Tongue (tissue), 3 donors: ENCODE measurements around the gene EPS8. TPM values are rescaled to one million over a fixed set of nuclear protein-coding genes. Genes with fewer than 3 reads are reported as not detected.

Source experiments
- DNase-seq: peaks from one replicate; pipeline ENCODE4 v3.0.0-alpha.2; 2015
- small RNA-seq: library from RNA; depleted of rRNA; stranded (forward); fragments of <200 nt; gene quantifications from one replicate; pipeline ENCODE3, GENCODE V24; 2014; ENCODE audit warnings: low replicate concordance
- total RNA-seq: library from RNA; depleted of rRNA; stranded (reverse); fragments of >200 nt; gene quantifications from one replicate; pipeline ENCODE4 v1.2.3, GENCODE V29; 2014

The EPS8 gene
- total RNA-seq, 1 donor from 2014 or later = 39.8 TPM

- DNase-seq = no peak
Measured at GRCh38 chr12:15600223-15600935, 188.8 kb downstream of the EPS8 start.

GRCh38 chr12:15599266-15600037, 189.7 kb downstream of the EPS8 start:
- DNase-seq = peak; percentile 76

DNA sequence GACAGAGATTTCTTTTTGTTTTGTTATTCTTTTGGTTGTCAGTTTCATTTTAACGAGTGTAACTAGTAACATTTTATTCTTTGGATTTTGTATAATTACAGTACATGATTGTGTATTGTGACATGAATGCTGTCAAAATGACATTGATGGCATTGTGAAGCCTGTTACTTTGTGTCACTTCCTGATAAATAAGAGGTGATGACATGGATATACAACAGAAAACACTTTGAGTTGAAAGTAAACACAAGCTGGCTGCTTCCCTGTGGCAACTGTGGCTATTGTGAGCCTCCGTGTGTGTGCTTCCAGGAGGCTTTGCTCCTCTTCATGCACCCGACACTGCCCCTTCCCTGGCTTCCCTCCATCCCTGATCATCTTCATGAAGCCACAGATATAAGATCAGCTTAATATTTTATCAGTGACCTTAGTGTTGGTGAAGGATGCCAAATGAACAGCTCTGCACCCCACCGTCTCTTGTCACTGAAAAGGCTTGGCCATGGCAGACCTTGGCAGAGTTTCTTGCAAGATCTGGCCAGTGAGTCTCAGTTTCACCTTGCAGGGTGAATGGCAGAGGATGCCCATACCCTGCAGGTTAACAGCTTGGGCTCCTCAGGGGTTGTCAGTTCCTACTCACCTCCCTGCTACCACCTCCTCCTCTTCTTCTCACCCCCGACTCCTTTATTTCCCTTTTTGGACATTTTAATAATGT, 191.9 kb downstream of the EPS8 start:
- no peak for DNase-seq

- no peak for DNase-seq
Measured at GRCh38 chr12:15596174-15596573, 193.0 kb downstream of the EPS8 start.

DNA sequence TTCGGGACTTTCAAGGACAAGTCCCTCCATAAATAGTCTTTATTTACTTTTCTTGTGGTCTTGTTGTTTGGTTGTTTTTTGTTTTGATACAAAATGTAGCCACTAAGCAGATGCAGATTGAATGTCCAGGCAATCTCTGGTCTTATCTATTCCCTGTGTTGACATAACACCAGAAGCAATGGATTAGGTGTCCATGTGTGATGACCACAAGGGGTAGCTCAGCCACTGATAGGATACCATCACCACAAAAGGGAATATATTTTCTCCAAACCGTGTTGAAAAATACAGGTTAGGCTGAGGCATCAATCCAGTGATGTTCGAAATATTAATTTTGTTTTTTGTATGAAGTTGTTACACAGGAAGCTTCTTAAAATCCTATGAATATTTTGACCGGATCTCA, 196.3 kb downstream of the EPS8 start:
- no peak for DNase-seq

DNA sequence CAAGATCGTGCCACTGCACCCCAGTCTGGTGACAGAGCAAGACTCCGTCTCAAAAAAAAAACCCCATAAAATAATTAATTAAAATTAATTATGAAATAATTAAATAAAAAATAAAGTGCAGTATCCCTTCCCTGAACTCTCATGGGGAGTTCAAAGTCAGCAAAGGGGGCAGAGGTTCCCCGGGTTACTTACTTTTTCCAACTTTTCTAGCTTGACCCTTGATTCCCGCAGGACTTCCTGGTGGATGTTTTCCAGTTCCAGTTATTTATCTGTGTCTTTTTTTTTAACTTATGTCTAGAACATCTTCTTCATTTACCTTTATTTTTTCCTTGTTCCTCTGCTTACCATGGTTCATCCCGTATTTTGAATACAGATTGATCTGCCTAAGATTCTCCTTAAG, 197.4 kb downstream of the EPS8 start:
- no peak for DNase-seq

DNA sequence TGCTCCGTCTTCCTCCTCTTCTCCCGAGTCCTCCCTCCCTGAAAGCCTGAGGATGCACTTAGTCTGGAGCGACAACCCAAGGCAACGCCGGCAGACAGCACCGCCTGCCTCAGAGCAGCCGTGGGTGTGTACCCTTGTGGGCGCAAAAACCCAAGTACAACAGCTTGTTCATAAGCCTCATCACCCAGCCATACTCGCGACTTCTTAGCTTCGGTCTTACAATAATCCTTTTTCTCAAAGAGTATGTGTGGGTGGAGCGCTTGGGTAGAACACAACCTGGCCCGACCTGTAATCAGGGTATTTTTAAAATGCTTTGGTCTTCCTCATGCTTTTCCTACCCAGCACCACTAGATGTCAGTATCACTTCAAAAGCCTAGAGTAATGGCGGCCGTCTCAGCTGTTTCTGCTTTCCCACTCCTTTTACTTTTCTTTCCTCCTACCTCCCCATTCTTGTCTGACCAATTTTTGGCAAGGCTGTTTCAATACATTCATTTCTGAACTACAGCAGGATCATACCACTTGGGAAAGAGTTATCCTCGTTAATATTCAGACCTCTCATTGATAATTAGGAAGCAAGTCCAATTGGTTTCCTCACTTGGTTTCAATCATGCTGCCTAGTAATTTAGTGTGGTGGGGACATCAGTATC, 198.9 kb downstream of the EPS8 start:
- DNase-seq = peak; percentile 88

DNA sequence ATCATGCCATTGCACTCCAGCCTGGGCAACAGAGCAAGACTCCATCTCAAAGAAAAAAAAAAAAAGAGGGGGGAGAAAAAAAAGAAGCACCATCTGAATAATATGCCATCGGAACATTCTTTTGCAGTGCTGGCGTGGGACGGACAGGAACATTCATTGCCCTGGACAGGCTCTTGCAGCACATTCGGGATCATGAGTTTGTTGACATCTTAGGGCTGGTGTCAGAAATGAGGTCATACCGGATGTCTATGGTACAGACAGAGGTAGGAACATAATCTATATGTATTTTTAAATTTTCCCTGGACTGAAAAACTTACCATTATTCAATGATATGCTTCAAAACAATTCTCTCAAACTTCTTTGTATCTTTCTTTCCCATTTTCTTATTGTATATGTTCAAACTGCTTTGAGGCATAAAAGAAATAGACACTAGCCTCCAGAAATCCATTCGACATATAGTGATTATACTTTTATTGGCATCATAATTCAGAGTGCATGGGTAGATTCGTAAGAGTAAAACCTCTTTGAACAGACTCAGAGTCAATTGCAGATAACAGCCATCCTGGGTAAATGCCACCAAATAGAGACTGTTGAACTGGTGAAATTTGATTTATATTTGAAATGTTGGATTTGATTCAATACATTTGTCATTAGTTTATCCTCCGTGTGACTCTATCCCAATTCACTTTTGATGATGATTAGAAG, 199.7 kb downstream of the EPS8 start:
- DNase-seq = no peak

GRCh38 chr12:15584366-15585041, 204.7 kb downstream of the EPS8 start:
- peak; percentile 75 for DNase-seq

GRCh38 chr12:15583804-15584203, 205.4 kb downstream of the EPS8 start:
- no peak for DNase-seq

DNA sequence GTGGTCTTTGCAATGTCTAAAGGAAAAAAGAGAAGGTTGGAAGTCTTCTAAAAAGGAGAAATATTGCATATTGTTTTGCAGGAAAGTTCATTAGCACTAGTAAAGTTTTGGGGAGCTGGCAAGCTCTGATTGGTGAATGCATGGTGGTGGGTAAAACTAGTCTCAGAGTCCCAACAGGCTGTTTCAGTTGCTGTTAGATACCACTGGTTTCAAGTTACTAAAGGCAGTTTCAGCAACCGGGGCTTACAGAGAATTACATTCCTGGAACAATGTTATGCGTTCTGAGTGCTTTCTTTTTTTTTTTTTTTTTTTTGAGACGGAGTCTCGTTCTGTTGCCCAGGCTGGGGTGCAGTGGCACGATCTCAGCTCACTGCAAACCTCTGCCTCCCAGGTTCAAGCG, 208.2 kb downstream of the EPS8 start:
- DNase-seq = no peak

- no peak for DNase-seq
Measured at GRCh38 chr12:15580431-15580830, 208.8 kb downstream of the EPS8 start.

- DNase-seq = no peak
Measured at GRCh38 chr12:15575671-15576541, 213.3 kb downstream of the EPS8 start.

GRCh38 chr12:15574353-15574752, 214.8 kb downstream of the EPS8 start:
- DNase-seq = no peak

Small RNA genes lying within 50 kb of the gene (small RNA-seq; reads per million reads assigned to genes)
- gene RNU6-251P = not detected

Other genes with a start within 250 kb of the EPS8 start
- 60.3 TPM for gene STRAP, start 93.0 kb upstream of the EPS8 start, total RNA-seq
- 43.9 TPM for gene DERA, start 121.9 kb upstream of the EPS8 start, total RNA-seq